Measurements from ENCODE around the gene CYRIA.

Gene CYRIA

GRCh38 chr2:16666449-16666801, 791 bp upstream of the CYRIA start:
- no peak for DNase-seq

GRCh38 chr2:16664809-16665747, 556 bp downstream of the CYRIA start:
- no peak for DNase-seq

GRCh38 chr2:16664052-16664731, 1.4 kb downstream of the CYRIA start:
- peak; percentile 25 for DNase-seq

GRCh38 chr2:16663121-16663905, 2.3 kb downstream of the CYRIA start:
- DNase-seq = no peak

GRCh38 chr2:16661936-16662839, 3.4 kb downstream of the CYRIA start:
- DNase-seq = no peak

GRCh38 chr2:16661526-16661925, 4.1 kb downstream of the CYRIA start:
- DNase-seq = no peak

GRCh38 chr2:16660556-16660955, 5.1 kb downstream of the CYRIA start:
- no peak for DNase-seq

- no peak for DNase-seq
These were observed 5.5 kb downstream of the CYRIA start for GRCh38 chr2:16660114-16660513.

- no peak for DNase-seq
These were observed 7.4 kb downstream of the CYRIA start for GRCh38 chr2:16658076-16658739.

- DNase-seq = no peak
These were observed 8.0 kb downstream of the CYRIA start for GRCh38 chr2:16657671-16658070.

GRCh38 chr2:16656784-16657391, 8.7 kb downstream of the CYRIA start:
- DNase-seq = no peak

GRCh38 chr2:16655905-16656642, 9.6 kb downstream of the CYRIA start:
- DNase-seq = no peak

GRCh38 chr2:16655445-16655837, 10.2 kb downstream of the CYRIA start:
- DNase-seq = no peak

GRCh38 chr2:16654833-16655444, 10.7 kb downstream of the CYRIA start:
- no peak for DNase-seq

GRCh38 chr2:16653799-16654198, 11.8 kb downstream of the CYRIA start:
- no peak for DNase-seq

- DNase-seq = no peak
These were observed 12.6 kb downstream of the CYRIA start for GRCh38 chr2:16653083-16653375.

- no peak for DNase-seq
These were observed 13.1 kb downstream of the CYRIA start for GRCh38 chr2:16652296-16653082.

GRCh38 chr2:16650287-16651249, 15.1 kb downstream of the CYRIA start:
- DNase-seq = no peak
